Peyer's patch (tissue), 4 donors: ENCODE results near the gene KCNJ6.

Experiments
- CTCF ChIP-seq, 6 experiments: fragments of 450-650 bp in 4 of 6; fragments of 200-600 bp in 2 of 6; sonication (generic) in 1 of 6; IDR thresholded peaks; one replicate each; pipeline ENCODE4 v1.5.1; 2017 to 2019; ENCODE audit warnings: antibody characterized with exemption in 6 of 6, mild to moderate bottlenecking in 3 of 6, moderate library complexity in 1 of 6
- POLR2A ChIP-seq, 2 donors: fragments of 450-650 bp; IDR thresholded peaks; one replicate each; pipeline ENCODE4 v1.5.1; 2017; ENCODE audit warnings: antibody characterized with exemption in 2 of 2, mild to moderate bottlenecking in 2 of 2, moderate library complexity in 2 of 2

GRCh38 chr21:37766129-37766528 lies 150.1 kb downstream of the KCNJ6 start:
- no peak for TF ChIP-seq CTCF (IDR thresholded peaks at IDR 0.05)
- no peak for TF ChIP-seq POLR2A (IDR thresholded peaks at IDR 0.05)
